GM21529 (cell line): ENCODE data around the gene ASB3.
"Not testable (repeated sequence)": the region's sequence is repeated elsewhere in the genome, so short reads cannot be mapped to it uniquely, and the experiment has no call there.

Experiments used
- ATAC-seq: cut with Tn5 transposase; IDR thresholded peaks from one replicate; pipeline ENCODE4 v1.9.1; 2021; ENCODE audit not compliant: unreplicated experiment

The ASB3 gene

DNA sequence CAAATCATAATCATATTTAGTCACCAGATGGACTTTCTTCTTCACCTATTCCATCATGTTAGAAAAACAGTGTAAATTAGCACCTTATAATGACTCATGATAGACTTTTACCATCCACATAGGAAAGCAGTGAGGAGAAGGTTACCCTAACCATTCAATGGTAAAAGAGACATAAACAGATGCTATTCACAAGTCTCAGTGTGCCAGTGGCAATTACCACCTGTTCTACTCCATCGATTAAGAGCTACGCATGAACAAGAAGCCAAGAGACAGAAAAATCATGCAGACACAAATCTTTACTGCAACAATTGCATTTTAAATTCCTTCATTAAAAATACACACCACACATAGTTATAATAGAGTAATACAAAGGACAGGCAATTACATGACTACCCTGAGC is 125.9 kb downstream of the ASB3 start:
- ATAC-seq, result no peak

DNA sequence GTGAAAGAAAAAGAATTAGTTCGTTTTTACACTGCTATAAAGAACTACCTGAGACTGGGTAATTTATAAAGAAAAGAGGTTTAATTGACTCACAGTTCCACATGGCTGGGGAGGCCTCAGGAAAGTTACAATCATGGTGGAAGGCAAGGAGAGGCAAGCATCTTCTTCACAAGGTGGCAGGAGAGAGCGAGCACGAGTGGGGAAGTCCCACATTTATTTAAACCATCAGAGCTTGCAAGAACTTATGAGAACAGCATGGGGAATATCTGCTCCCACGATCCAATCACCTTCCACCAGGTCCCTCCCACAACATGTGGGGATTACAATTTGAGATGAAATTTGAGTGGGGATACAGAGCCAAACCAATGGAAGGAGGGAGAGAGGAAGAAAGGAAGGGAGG is 128.3 kb downstream of the ASB3 start:
- not testable (repeated sequence) for ATAC-seq

DNA sequence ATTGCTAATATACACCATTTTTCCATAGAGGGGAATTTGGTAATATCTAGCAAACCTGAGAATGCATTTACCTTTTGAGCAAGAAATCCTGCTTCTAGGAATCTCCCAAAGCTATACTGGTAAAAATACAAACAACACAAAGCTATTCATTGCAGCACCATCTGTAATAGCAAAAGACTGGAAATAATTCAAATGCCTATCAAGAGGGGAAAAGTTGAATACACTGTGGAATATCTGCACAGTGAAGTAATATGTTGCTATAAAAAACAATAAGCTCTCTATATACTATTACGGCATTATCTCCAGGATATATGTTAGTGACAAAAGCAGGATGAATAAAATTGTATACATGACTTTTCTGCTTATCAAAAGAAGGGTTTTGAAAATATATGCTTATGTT is 131.5 kb downstream of the ASB3 start:
- ATAC-seq, result no peak

DNA sequence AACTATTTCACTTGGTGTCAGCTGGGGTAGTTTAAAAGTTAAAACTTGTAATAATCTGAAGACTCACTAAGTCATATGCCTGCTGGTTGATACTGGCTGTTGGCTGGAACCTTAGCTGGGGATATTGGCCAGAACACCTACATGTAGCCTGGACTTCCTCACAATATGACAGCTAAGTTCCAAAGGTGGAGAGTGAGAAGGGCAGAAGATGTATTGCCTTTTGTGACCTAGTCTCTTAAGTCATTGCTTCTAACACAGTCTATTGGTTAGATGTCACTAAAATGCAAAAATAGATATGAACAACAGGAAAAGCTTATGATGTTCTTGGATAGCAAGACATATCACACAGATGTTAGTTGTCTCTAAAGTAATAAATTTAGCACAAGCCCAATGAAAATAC is 132.4 kb downstream of the ASB3 start:
- ATAC-seq, result no peak

DNA sequence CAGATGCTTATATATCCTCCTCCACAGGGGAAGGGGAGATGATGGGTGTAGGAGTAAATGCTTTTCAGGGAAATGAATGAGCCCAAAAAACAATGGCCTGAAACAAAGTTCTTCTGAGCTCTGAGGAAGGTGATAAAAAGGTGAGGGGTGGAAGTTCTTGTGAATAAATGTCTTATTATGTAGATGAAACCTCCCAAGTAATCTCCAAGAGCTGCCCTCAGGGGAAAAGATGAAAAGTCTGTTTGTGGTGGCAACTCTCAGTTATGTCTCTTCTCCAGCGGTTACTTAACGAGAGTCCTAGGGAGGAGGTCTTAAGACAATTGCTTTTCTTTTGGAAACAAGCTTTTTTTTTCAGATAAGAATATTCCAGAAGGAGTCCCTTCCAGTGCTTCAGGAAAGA is 134.6 kb downstream of the ASB3 start:
- ATAC-seq, result no peak

DNA sequence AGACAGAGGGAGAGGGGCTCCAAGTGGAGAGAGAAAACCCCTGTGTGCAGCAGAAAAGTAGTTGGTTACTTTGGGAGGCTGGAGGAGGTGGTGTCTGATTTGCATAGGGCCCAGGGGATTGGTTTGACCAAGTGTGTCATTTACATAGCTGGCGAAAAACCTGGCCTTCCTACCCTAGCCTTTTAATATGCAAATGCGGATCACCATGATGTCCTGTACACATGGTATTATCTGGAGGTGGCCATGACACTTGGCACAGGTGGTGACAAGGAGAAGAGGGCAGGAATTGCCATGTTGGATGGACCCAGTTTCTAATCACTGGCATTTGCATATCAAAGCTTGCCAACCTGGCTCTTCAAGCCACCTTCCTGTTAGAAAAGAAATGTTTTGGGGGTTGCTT is 140.0 kb downstream of the ASB3 start:
- no peak for ATAC-seq

DNA sequence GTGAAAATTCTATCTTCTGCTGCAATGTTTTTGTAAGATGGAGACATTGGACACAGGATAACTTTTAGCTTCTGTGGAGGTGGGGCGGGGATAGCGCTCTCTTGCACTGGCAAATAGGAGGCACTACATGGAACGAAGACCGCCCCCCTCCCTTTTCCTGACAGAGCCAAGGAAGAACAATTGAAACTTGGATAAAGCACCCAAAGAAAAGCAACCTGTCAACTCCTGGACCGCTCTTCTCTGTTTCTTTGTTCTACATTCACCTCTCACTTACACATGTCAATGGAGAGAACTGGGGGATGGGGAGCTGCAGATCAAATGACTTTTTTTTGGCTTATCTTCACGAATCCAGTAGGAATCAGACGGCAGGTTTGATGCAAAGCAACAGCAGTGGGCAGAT is 145.5 kb downstream of the ASB3 start:
- ATAC-seq, result no peak

DNA sequence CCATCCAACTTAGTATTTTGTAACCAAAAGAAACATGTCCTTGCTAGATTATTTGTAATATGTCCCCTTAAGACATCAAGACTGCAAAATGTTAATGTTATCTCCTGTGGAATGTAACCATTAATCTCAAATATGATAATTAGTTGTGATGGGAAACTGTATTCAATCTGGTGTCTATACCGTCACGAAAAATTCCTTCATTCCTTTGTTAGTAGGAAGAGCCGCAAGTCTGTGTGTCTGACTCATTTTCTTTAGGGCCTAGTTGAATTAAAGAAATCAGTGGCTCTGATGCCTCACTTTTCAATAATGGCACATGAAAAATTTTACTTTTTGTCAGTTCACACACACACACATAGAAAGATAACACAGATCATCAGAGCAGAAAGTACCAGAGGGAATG is 146.3 kb downstream of the ASB3 start:
- no peak for ATAC-seq

DNA sequence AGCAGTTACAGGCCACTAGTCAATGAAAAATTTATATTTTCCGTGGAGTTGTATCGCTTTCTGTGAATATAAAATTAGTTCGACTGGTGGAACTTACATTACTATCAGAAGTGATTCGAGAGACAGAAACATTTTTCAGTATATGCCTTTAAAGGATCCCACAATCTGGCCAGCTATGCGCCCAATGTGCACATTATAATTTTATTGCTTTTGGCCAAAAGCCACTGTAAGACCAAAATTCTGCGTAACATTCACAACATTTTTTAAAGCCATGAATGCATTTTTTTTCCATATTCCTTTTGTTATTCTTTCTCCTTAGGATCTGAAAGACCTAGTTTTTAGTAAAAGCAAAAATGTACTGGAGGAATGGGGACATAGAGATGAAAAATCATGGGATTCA is 150.2 kb downstream of the ASB3 start:
- no peak for ATAC-seq

DNA sequence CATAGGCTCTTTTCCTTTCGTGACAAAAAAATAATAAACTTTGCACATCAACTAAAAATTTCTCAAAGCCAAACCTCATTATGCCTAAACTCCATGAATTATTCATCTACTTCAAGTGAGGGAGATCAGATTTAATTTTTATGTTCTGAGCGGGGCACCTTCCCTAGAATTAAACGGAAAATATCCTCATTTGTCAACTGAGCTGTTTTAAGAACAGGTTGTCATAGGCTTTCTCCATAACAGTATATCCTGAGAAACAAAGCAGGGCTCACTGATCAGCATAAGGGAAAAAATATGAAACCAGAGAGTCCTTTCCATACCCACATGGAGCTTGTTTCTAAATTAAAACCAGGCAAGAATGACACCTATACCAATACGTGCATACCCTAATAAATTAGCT is 150.6 kb downstream of the ASB3 start:
- no peak for ATAC-seq

DNA sequence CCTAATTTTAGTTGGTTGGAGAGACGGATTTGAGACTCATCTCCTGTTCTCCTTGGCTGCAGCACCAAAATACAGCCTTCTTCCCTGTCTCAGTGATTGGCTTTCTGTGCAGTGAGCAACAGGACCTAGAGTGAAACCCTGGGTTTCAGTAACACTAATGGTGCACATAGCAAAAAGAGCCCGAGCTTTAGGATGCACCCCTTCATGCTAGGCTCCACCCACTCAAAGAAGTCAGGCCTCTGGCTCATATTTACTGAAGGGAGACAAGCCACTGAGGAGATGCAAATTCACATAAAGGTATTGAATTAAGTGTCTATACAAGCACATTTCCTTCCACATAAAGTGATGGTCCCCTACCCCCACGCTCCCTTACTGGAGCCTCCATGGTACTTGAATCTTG is 151.1 kb downstream of the ASB3 start:
- ATAC-seq, result no peak

DNA sequence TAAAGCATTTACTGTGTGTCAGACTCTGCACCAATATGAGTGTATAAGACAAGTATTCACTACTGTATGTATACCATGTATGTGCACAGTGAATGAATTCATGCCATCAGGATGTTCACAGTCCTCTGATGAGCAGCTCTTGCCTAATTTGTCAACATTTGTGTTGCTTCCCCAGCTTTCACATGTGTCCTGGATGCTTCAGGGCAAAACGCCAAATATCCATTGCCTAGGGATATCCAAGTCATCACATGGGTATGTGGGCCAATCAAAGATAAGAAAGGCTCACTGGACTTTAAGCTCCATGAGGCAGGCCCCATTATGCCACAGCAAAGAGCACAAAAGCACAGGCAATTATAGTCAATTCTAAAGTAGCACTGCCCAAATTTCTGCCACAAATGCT is 153.3 kb downstream of the ASB3 start:
- ATAC-seq, result no peak

DNA sequence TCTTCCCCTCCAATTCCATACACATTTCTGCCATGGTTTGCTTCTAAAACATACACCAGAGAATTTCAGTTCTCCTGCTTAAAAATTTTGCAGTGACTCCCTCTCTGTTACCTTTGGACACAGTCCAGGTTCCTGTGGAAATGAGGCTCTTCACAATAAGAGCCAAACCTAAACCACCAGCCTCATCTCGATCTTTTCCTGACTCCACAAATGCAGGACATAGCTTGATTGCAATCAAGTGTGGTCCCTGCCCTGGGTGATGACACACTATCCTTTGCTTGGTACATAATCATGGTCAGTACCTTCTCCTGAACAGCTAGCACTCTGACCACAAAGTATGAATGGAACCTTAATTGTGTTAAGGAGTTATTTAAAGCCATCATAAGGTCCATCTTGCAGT is 154.0 kb downstream of the ASB3 start:
- no peak for ATAC-seq

DNA sequence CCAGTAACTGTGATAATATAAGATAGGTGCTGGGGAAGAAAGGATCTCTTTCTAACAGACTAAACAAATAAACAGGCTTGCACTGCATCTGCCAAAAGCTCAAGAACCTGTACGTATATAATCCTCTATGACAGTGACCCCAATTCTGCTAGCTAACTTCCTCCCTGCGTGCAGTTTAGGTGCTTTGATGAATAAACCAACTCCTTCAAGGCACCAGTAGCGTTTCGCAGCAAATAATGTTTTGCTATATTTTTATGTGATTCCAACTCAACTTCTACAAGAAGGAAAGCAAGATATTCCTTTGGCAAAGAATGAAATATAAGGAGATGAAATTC is 154.7 kb downstream of the ASB3 start:
- no peak for ATAC-seq

DNA sequence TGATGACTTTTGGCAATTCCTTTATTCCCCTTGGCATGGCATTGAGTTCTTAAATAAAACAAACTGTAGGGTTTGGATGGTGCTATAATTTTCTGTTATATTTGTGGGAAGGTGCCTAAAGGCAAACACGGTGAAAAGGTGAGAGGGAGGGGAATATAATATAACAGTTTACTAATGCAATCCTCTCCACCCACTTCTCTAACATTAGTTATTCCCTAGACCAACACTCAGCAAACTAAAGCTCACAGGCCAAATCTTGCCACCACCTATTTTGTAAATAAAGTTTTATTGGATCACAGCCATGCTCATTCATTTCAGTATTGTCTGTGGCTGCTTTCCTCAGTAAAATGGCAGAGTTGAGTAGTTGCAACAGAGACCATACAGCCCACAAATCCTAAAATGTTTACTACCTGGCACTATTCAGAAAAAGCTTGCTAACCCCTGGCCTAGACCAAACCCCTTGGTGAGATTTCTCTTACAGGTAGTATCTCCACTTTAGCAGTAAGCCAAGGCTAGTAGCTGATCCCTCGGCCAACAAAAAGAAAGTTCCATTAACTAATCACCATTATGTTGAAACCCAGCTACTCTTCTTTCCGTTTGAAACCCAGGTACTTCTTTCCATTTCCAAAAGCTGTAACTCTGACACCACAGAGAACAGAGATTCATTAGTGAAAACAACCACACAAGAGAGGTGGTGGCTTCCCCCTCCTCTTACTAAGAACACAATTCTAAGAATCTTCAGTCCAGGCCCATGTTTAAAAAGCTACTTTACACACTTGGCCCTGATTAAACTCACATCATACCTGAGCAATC is 155.2 kb downstream of the ASB3 start:
- peak; percentile 55 for ATAC-seq

DNA sequence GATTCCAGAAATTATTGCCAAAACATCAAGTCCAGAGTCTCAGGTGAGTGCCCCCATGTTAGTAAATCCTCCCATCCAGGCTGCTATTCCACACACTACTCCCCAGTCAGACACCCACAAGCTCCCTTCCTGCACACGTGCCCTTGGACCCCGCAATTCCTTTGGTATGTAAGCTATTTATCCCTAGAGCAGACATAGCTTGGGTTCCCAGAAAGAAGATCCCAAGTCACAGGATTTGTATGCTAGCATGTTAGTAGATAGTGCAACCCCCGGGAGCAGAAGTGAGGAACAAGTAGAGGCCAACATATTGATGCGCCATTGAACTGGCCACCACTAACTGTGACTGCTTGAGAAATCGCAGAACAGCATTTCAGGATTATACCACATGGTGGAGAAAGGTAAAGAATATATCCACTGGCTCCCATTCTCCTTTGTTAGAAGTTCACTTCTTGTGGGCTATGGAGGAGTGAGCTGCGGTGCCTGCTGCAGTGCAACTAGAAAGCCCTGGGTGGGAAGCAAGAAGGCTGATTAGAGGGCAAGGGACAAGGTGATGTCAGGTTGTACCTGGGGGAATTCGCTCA is 156.6 kb downstream of the ASB3 start:
- no peak for ATAC-seq

DNA sequence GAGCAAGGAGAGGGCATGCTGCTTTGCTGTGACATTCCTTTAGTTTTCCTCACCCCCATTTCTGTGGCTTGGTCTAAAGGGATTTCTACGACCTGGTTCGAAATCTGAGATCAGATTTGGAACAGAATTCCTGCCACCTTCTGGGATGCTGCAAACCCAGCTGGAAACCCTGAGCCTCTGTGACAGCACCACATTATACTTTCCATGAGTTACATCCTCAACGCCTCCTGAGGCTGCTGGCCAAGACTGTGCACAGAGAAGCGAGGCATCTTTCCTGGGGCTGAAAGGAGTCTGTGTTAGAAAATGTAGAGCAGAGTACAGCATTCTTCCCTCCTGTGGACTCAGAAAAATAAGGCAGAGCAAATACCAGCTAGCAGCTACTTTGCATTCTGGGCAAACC is 157.3 kb downstream of the ASB3 start:
- ATAC-seq, result no peak

DNA sequence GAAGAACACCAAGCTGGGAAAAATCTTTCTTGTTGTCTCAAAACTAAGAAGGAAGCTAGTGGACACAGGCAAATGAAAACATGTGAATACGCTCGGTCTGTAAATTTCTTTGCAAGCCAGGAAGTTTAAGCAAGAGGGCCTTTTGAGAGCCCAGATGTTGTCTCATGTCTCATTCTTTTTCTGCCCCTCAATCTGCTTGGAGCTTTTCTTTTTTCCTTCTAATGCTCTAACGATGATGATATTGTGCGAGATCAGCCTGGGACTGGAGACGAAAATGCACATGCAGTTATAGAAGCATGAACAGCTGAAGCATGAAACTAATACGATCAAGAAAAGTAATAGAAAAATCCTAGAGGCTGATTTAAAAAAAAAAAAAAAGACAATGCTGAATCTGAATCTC is 157.8 kb downstream of the ASB3 start:
- no peak for ATAC-seq

DNA sequence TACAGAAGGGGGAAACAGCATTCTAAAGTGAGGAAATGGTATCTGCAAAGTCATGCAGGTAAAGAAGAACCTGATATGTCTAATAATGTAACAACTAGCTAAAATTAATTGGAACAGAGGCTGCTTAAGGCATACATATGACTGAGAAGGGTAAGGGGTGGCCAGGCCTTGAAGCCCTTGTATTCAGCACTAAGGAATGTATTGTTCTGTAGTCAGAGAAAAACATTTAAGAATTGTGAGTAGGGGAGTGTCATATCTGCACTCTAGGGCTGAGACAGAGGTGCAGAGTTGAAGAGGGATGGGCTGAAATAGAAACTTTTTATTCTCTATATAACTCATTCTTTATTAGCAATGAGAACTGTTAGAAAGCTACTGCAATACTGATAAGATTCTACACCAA is 164.6 kb downstream of the ASB3 start:
- no peak for ATAC-seq

DNA sequence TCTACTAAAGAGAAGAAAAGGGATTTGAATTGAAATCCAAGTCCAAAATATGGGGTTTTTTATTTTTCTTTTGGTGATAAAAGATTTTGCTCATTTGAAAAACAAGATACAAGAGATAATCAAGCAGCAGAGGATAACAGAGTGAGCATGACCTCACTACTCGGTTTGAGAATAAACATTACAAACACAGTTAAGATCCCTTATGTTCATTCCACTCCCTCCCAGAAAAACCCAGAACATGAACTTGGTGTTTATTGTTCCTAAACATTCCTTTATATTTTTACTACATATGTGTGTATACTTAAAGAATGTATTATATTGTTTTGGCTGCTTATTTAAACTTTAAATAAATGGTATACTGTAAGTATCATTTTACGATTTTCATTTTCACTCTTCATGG is 165.8 kb downstream of the ASB3 start:
- ATAC-seq, result no peak
